ENCODE data around the gene HGD.

DNA sequence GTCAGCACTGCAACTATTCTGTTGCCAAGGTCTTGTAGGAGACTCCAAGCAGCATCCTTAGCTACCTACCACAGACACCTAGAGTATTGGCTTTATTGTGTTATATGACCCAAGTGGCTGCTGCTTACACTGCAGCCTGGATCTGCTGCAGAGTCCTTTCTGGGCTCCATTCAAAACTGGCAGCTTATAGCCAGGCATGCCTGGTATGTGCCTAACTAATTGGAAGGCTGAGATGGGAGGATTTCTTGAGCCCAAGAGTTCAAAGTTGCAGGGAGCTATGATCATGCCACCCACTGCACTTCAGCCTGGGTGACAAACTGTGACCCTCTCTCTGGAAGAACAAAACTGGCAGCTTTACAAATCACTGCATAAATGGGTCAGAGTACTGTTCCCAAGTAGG is 77.3 kb downstream of the HGD start:
- TF ChIP-seq, protein P1, sequence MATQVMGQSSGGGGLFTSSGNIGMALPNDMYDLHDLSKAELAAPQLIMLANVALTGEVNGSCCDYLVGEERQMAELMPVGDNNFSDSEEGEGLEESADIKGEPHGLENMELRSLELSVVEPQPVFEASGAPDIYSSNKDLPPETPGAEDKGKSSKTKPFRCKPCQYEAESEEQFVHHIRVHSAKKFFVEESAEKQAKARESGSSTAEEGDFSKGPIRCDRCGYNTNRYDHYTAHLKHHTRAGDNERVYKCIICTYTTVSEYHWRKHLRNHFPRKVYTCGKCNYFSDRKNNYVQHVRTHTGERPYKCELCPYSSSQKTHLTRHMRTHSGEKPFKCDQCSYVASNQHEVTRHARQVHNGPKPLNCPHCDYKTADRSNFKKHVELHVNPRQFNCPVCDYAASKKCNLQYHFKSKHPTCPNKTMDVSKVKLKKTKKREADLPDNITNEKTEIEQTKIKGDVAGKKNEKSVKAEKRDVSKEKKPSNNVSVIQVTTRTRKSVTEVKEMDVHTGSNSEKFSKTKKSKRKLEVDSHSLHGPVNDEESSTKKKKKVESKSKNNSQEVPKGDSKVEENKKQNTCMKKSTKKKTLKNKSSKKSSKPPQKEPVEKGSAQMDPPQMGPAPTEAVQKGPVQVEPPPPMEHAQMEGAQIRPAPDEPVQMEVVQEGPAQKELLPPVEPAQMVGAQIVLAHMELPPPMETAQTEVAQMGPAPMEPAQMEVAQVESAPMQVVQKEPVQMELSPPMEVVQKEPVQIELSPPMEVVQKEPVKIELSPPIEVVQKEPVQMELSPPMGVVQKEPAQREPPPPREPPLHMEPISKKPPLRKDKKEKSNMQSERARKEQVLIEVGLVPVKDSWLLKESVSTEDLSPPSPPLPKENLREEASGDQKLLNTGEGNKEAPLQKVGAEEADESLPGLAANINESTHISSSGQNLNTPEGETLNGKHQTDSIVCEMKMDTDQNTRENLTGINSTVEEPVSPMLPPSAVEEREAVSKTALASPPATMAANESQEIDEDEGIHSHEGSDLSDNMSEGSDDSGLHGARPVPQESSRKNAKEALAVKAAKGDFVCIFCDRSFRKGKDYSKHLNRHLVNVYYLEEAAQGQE (IDR thresholded peaks at IDR 0.05; ENCODE audit: insufficient read depth in 1 of 2, low read depth in 2 of 2, low read length in 2 of 2): no peak
- TF ChIP-seq POLR2AphosphoS5 (IDR thresholded peaks at IDR 0.05; ENCODE audit: low read depth, low read length) (no peak), SIN3A (IDR thresholded peaks at IDR 0.05; ENCODE audit: borderline replicate concordance, insufficient read depth, low read length) (no peak), TAF1 (IDR thresholded peaks at IDR 0.05; ENCODE audit: borderline replicate concordance, insufficient read depth, low read length) (no peak), FOXP2 (optimal IDR thresholded peaks at IDR 0.05; ENCODE audit: borderline replicate concordance, extremely low read depth, extremely low read length, insufficient read depth) (no peak)
